Measurements from ENCODE around the gene PDSS2. TPM values are rescaled to one million over a fixed set of nuclear protein-coding genes. Genes with fewer than 3 reads are reported as not detected.

PDSS2 gene
- total and polyA plus RNA-seq, 9 of the 15 experiments (the other 6 are each of a cell fraction or from before 2014, with no cell fraction given): 5.8 to 21.1 (median 12.0) TPM

- no peaks in the 10 kb centered on the region for H3K79me2 ChIP-seq (ENCODE audit: control insufficient read depth, insufficient read depth, low read length)
Observed at GRCh38 chr6:107413966-107414645, 45.3 kb downstream of the PDSS2 start.

More at GRCh38 chr6:107413966-107414645, 45.3 kb downstream of the PDSS2 start:
- no peak overlapping the region for H3K9ac ChIP-seq (ENCODE audit: insufficient read depth in 1 of 2, low read depth in 2 of 2, low read length in 2 of 2)
- intact Hi-C loops (cut with micrococcal nuclease) (no loop called here), in situ Hi-C loops (cut with MboI) (no loop called here)
- no peaks in the 10 kb centered on the region for H3K4me1 ChIP-seq (replicated peaks in 1 of 2; ENCODE audit: control insufficient read depth in 2 of 2, insufficient read depth in 2 of 2, low read length in 2 of 2)
- no peaks in the 10 kb centered on the region for H4K20me1 ChIP-seq (replicated peaks; ENCODE audit: control insufficient read depth, insufficient read depth, low read length)
- no peak overlapping the region for H3K4me3 ChIP-seq
- no peaks in the 10 kb centered on the region for H3K9me1 ChIP-seq (ENCODE audit: control insufficient read depth, insufficient read depth, low read length)
- no peaks in the 10 kb centered on the region for H3K36me3 ChIP-seq (ENCODE audit: control insufficient read depth, insufficient read depth, low read length)
- DNase-seq (ENCODE audit: extremely low read depth in 1 of 4, low spot score in 3 of 4) (no peak), FAIRE-seq (no peak), ATAC-seq (no peak)
- no peak overlapping the region for H3K27ac ChIP-seq (ENCODE audit: extremely low read depth, low read depth, low read length)
- H3K27me3 ChIP-seq (ENCODE audit: control insufficient read depth in 2 of 2, insufficient read depth in 2 of 2, low read length in 2 of 2): no peaks in the 10 kb centered on the region
- CTCF ChIA-PET (ENCODE audit: low intra/inter-chr PET ratio): no interaction called here
- POLR2A ChIA-PET: no interaction called here
- H2AFZ ChIP-seq (ENCODE audit: low read depth, low read length): no peak overlapping the region
- H3K4me2 ChIP-seq (ENCODE audit: insufficient read depth, low read length): no peak overlapping the region
- TF ChIP-seq ZNF785 (CRISPR knock-in tag; IDR thresholded peaks at IDR 0.05) (no peak), KHSRP (IDR thresholded peaks at IDR 0.05) (no peak), TSC22D4 (tag; IDR thresholded peaks at IDR 0.05) (no peak), KLF13 (tag; IDR thresholded peaks at IDR 0.05; ENCODE audit: borderline replicate concordance, low read depth) (no peak), SREBF1 (IDR thresholded peaks at IDR 0.05; ENCODE audit: borderline replicate concordance, low read depth, low read length) (no peak), ASH1L (IDR thresholded peaks at IDR 0.05; ENCODE audit: borderline replicate concordance, low read depth, partially characterized antibody) (no peak), ZNF75A (CRISPR knock-in tag; IDR thresholded peaks at IDR 0.05) (no peak), BDP1 (IDR thresholded peaks at IDR 0.05; ENCODE audit: insufficient read depth, insufficient read length) (no peak), ZNF140 (CRISPR knock-in tag; IDR thresholded peaks at IDR 0.05) (no peak), PHF21A (IDR thresholded peaks at IDR 0.05; ENCODE audit: borderline replicate concordance, low read depth) (no peak), HDGF (IDR thresholded peaks at IDR 0.05) (no peak)
- TF ChIP-seq, protein P1, sequence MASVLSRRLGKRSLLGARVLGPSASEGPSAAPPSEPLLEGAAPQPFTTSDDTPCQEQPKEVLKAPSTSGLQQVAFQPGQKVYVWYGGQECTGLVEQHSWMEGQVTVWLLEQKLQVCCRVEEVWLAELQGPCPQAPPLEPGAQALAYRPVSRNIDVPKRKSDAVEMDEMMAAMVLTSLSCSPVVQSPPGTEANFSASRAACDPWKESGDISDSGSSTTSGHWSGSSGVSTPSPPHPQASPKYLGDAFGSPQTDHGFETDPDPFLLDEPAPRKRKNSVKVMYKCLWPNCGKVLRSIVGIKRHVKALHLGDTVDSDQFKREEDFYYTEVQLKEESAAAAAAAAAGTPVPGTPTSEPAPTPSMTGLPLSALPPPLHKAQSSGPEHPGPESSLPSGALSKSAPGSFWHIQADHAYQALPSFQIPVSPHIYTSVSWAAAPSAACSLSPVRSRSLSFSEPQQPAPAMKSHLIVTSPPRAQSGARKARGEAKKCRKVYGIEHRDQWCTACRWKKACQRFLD (CRISPR knock-in tag; IDR thresholded peaks at IDR 0.05): no peak
- no TSS peak for BruUV-seq (replicated peaks)
- no peaks in the 10 kb centered on the region for H3K9me3 ChIP-seq (replicated peaks; ENCODE audit: control insufficient read depth, insufficient read depth, low read depth, low read length)
